Neural crest cell (in vitro differentiated cells): ENCODE results near the gene BEST1. TPM values are rescaled to one million over a fixed set of nuclear protein-coding genes. Genes with fewer than 3 reads are reported as not detected.

Experiments used
- DNase-seq: peaks from one replicate; pipeline ENCODE4 v3.0.0; 2021; ENCODE audit warnings: low read depth, mixed read lengths, low spot score
- H3K27ac Mint-ChIP-seq: one replicate; pipeline ENCODE4 v1.8.0; 2021; ENCODE audit warnings: mild to moderate bottlenecking, mixed read lengths; ENCODE audit not compliant: unreplicated experiment
- H3K27me3 Mint-ChIP-seq: 2 replicates; pipeline ENCODE4 v1.8.0; 2021; ENCODE audit warnings: low read depth, mild to moderate bottlenecking, mixed read lengths
- H3K36me3 Mint-ChIP-seq: 2 replicates; pipeline ENCODE4 v1.8.0; 2021; ENCODE audit warnings: low read depth, mild to moderate bottlenecking, mixed read lengths
- H3K4me1 Mint-ChIP-seq: 2 replicates; pipeline ENCODE4 v1.8.0; 2021; ENCODE audit warnings: mixed read lengths
- H3K4me3 Mint-ChIP-seq: one replicate; pipeline ENCODE4 v1.8.0; 2021; ENCODE audit warnings: mild to moderate bottlenecking, mixed read lengths
- H3K9me3 Mint-ChIP-seq: 2 replicates; pipeline ENCODE4 v1.8.0; 2021; ENCODE audit warnings: mixed read lengths
- long read RNA-seq: library from polyadenylated mRNA; unstranded; transcript quantifications from one replicate; pipeline ENCODE4 v2.0.0, GENCODE V29; 2020
- total RNA-seq: library from RNA; stranded (reverse); gene quantifications from 2 replicates; pipeline ENCODE4 v1.2.1, GENCODE V29; 2021
- TF ChIP-seq, protein P1 (sequence below): fragments of 200-600 bp; sonication (generic); conservative IDR thresholded peaks from 2 replicates; pipeline ENCODE4 v1.5.0; 2021; ENCODE audit warnings: antibody characterized with exemption, mild to moderate bottlenecking

Gene BEST1
- total RNA-seq = 0.52 and 0.96 TPM in 2 replicates
- long read RNA-seq = 0 reads

DNA sequence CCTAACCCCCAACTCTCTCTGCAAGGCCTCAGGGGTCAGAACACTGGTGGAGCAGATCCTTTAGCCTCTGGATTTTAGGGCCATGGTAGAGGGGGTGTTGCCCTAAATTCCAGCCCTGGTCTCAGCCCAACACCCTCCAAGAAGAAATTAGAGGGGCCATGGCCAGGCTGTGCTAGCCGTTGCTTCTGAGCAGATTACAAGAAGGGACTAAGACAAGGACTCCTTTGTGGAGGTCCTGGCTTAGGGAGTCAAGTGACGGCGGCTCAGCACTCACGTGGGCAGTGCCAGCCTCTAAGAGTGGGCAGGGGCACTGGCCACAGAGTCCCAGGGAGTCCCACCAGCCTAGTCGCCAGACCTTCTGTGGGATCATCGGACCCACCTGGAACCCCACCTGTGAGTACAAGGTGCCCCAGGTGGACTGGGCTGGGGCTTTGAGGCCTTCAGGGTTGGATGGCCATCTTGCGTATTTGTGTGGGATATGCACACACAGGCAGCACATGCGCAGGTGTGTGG is at the start of gene BEST1:
BEST1 (plus strand) TSS at position 317 of the 513 bp plus-strand sequence. CDS start 1,456 bp downstream, outside the sequence.
- peaks cover 12% of the 10 kb centered on the region for H3K4me1 Mint-ChIP-seq
- DNase-seq = no peak
- H3K9me3 Mint-ChIP-seq = no peaks in the 10 kb centered on the region
- peak within 1 kb of the TSS; percentile 19 for H3K4me3 Mint-ChIP-seq
- H3K27ac Mint-ChIP-seq = peak within 1 kb of the TSS; percentile 28
- TF ChIP-seq, protein P1, sequence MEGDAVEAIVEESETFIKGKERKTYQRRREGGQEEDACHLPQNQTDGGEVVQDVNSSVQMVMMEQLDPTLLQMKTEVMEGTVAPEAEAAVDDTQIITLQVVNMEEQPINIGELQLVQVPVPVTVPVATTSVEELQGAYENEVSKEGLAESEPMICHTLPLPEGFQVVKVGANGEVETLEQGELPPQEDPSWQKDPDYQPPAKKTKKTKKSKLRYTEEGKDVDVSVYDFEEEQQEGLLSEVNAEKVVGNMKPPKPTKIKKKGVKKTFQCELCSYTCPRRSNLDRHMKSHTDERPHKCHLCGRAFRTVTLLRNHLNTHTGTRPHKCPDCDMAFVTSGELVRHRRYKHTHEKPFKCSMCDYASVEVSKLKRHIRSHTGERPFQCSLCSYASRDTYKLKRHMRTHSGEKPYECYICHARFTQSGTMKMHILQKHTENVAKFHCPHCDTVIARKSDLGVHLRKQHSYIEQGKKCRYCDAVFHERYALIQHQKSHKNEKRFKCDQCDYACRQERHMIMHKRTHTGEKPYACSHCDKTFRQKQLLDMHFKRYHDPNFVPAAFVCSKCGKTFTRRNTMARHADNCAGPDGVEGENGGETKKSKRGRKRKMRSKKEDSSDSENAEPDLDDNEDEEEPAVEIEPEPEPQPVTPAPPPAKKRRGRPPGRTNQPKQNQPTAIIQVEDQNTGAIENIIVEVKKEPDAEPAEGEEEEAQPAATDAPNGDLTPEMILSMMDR = no peak
- no peaks in the 10 kb centered on the region for H3K36me3 Mint-ChIP-seq
- H3K27me3 Mint-ChIP-seq = peaks cover 17% of the 10 kb centered on the region

DNA sequence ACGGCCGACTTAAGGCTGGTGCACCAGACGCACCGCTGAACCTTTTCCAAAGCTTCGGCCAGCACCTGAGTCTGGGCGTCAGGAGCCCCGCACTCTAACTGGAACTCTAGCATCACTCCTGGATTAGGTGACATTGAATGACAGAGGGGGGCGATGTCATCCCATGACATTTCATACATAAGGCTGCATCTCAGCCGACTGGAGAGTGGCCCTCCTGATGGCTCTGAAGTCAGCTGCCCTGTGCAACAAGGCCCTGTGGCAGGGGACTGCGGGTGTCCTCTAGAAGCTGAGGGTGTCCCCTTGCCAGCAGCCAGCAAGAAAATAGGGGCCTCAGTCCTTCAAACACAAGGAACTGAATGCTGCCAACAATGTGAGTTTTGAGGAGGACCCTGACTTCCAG is 48.8 kb upstream of the BEST1 start:
- peaks cover 3% of the 10 kb centered on the region for H3K27me3 Mint-ChIP-seq
- no peak overlapping the region for H3K27ac Mint-ChIP-seq
- no peaks in the 10 kb centered on the region for H3K9me3 Mint-ChIP-seq
- no peak overlapping the region for H3K4me3 Mint-ChIP-seq
- TF ChIP-seq, protein P1 = no peak
- H3K4me1 Mint-ChIP-seq = no peaks in the 10 kb centered on the region
- DNase-seq = no peak
- no peaks in the 10 kb centered on the region for H3K36me3 Mint-ChIP-seq

DNA sequence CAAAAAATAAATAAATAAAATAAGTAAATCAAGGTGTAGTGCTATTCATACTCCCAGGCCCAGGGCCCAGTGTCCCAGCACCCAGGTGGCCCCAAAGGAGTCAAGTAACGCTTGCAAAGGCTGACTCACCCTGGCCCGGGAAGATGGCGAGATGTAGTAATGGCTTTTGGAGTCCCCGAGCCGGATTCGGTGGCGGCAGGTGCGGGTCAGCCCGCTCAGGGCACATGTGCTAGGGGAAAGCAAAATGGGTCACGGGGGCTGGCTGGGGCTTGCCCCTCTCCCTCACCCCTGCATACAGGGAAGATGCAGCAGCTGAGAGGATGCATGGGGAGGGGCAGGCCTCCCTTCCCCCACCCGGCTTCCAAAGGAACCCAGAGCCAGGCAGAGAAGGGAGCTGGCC is 47.8 kb upstream of the BEST1 start:
- Mint-ChIP-seq H3K36me3 (no peaks in the 10 kb centered on the region), H3K27me3 (peaks cover 3% of the 10 kb centered on the region), H3K9me3 (no peaks in the 10 kb centered on the region), H3K4me1 (no peaks in the 10 kb centered on the region), H3K4me3 (no peak overlapping the region), H3K27ac (no peak overlapping the region)
- TF ChIP-seq, protein P1 = no peak
- no peak for DNase-seq

DNA sequence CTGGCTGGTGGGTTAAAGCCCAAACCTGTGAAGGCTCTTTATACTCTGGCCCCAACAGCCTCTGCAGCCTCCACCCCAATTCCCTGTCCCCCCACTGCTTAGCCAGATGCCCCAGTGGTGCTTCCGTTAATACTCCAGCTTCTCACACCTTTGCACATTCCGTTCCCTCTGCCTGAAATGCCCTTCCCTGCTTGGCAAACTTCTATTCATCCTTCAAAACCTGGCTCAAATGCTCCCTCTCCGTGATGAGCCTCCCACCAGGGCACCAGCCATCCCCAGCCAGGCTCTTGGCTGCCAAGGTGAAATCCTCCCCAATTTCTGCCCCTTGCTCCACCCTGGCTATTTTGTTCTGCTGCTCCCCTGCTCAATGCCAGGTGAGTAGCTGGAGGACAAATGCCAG is 46.3 kb upstream of the BEST1 start:
- Mint-ChIP-seq H3K4me1 (no peaks in the 10 kb centered on the region), H3K4me3 (no peak overlapping the region), H3K36me3 (no peaks in the 10 kb centered on the region), H3K9me3 (no peaks in the 10 kb centered on the region), H3K27me3 (peaks cover 3% of the 10 kb centered on the region), H3K27ac (no peak overlapping the region)
- TF ChIP-seq, protein P1 = no peak
- DNase-seq = no peak

DNA sequence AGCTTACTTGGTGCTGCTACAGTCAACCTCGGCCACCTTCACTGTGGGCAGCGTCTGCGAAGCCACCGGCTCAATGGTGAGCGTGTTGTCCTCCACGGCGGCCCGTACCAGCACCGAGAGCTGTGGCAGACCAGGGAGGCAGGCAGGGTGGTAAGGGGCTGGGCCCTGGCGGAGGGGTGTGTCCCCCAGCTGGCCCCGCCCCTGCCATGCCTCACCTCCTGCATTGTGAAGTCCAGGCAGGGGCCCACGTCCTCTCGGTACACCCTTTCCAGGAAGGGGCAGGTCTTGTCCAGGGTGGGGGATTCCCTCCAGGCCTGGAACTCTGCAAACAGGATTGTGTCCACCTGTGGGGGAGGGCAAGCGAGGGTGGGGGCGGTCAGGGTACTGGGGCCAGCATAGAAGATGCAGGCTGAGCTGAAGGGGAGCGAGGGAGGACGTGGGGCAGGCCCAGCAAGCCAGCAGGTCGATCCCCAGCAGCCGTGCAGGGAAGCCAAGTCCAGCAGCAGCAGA is 45.6 kb upstream of the BEST1 start:
- Mint-ChIP-seq H3K9me3 (no peaks in the 10 kb centered on the region), H3K4me3 (no peak overlapping the region), H3K36me3 (no peaks in the 10 kb centered on the region), H3K27ac (no peak overlapping the region), H3K27me3 (peaks cover 3% of the 10 kb centered on the region), H3K4me1 (no peaks in the 10 kb centered on the region)
- no peak for DNase-seq
- TF ChIP-seq, protein P1 = no peak
